AG09309 (cell line): ENCODE data around the gene CDCA3.

ENCODE experiments used
- DNase-seq: peaks from one replicate; pipeline ENCODE4 v3.0.0-alpha.2; 2010; ENCODE audit warnings: low read depth
- H3K4me3 ChIP-seq: 2 replicates; pipeline ENCODE4 v1.5.1; 2011; ENCODE audit warnings: mild to moderate bottlenecking, low read depth, low read length, moderate library complexity; ENCODE audit not compliant: control insufficient read depth
- CTCF ChIP-seq: IDR thresholded peaks from 2 replicates; pipeline ENCODE4 v1.5.1; 2011; ENCODE audit warnings: mild to moderate bottlenecking, low read depth, low read length, inconsistent platforms; ENCODE audit not compliant: insufficient read depth, control insufficient read depth; ENCODE audit errors: missing control alignments

CDCA3 gene

DNA sequence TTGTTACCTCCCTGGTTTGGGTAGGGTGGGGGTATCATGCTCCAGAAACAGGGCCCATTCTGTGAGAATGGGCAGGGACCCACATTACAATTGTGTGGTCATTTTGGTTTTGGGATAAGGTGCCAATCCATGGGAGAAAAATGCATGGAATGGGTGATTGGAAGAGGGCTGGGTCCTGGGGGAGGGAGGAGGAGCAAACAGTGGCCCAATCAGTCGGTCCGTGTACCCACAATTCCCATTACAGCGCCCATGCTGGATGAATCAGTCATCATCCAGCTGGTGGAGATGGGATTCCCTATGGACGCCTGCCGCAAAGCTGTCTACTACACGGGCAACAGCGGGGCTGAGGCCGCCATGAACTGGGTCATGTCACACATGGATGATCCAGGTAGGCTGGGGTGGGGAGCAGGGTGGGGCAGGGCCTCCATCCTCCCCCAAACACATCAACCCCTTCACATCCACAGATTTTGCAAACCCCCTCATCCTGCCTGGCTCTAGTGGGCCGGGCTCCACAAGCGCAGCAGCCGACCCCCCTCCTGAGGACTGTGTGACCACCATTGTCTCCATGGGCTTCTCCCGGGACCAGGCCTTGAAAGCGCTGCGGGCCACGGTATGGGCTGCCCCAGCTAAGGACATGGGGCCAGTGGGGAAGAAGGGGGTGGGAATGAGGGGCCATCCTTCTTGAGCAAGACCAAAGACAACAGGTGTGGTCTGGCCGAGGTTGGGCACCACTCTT lies 12.7 kb upstream of the CDCA3 start:
- no peak for TF ChIP-seq CTCF
- no peak overlapping the region for H3K4me3 ChIP-seq
- no peak for DNase-seq

DNA sequence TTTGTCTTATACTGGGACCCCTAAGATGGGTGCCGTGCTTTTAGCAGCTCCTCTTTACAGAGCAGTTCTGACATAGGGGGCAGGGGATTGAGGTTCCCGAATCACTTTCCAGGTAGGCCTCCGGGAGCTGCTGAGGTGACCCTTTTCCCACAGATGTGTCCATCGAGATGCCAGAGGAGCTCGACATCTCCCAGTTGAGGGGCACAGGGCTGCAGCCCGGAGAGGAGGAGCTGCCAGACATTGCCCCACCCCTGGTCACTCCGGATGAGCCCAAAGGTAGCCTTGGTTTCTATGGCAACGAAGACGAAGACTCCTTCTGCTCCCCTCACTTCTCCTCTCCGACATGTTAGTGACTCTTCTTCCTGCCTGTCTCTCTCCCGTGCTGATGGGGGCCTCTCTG lies 11.9 kb upstream of the CDCA3 start:
- TF ChIP-seq CTCF: no peak
- DNase-seq: no peak
- H3K4me3 ChIP-seq: no peak overlapping the region

DNA sequence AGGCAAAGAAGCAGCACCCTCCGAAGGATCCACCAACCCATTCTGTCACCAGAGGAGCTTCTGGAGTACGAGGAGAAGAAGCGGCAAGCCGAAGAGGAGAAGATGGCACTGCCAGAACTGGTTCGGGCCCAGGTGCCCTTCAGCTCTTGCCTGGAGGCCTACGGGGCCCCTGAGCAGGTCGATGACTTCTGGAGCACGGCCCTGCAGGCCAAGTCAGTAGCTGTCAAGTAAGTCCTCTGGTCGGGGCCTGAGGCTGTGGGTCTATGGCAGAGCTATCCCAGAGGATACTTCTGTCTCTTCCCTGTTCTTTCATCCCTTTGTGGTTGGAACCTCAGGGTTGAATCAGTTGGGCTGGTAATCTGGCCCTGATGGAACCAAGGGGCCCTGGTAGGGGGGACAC lies 10.3 kb upstream of the CDCA3 start:
- H3K4me3 ChIP-seq: no peak overlapping the region
- TF ChIP-seq CTCF: no peak
- no peak for DNase-seq

- no peak for DNase-seq
- no peak overlapping the region for H3K4me3 ChIP-seq
- no peak for TF ChIP-seq CTCF
Observed at GRCh38 chr12:6860942-6861341, 9.9 kb upstream of the CDCA3 start.

GRCh38 chr12:6860116-6860515 lies 9.0 kb upstream of the CDCA3 start:
- no peak for DNase-seq
- no peak for TF ChIP-seq CTCF
- H3K4me3 ChIP-seq: no peak overlapping the region

DNA sequence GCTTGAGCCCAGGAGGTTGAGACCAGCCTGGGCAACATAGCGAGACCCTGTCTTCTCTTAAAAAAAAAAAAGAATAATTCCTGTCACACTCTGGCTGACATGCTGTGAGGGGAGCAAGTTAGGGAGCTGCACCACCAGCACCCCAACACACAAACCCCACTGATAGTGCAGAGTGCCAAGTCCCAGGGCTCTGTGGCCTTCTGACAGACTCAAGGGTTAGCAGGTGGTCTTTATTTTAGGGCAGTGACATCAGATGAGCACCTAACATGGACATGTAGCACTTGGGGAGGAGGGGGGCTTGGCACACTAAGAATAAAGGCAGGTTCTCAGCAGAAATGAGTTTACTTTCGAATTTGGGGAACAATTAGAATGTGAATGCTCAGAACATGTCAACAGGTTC lies 7.7 kb upstream of the CDCA3 start:
- no peak overlapping the region for H3K4me3 ChIP-seq
- TF ChIP-seq CTCF: no peak

More for the DNA sequence above, 7.7 kb upstream of the CDCA3 start:
- no peak for DNase-seq
